GM12878 (cell line): ENCODE measurements around the gene KIAA0319L. TPM values are rescaled to one million over a fixed set of nuclear protein-coding genes. Genes with fewer than 3 reads are reported as not detected.

ENCODE experiments used
- ATAC-seq: fragments of 200-7000 bp; cut with Tn5 transposase; 3 replicates; pipeline ENCODE4 v1.9.1; 2020; ENCODE audit warnings: mild to moderate bottlenecking, moderate library complexity
- BruUV-seq: library from RNA; stranded (reverse); fragments of 400-500 nt; replicated peaks from 2 replicates; lab custom pipeline; 2021; lab: Mats Ljungman, UMichigan
- CTCF ChIA-PET: fragments of 300-600 bp; sonication (Branson Sonifier 250); formaldehyde crosslinking; extraction: SDS; loops from one replicate; lab custom pipeline; 2021; ENCODE audit warnings: inconsistent platforms; lab: Yijun Ruan, JAX
- POLR2A ChIA-PET: fragments of 350-600 bp; formaldehyde crosslinking; extraction: SDS; loops from one replicate; lab custom pipeline; 2021; ENCODE audit warnings: inconsistent platforms; lab: Charles Lee
- RAD21 ChIA-PET: fragments of 300-600 bp; sonication (Branson Sonifier 250); formaldehyde crosslinking; loops from one replicate; lab custom pipeline; 2023; ENCODE audit warnings: antibody characterized with exemption; ENCODE audit not compliant: unreplicated experiment; lab: Charles Lee
- SMC1A ChIA-PET: fragments of 300-600 bp; sonication (Branson Sonifier 250); formaldehyde crosslinking; loops from one replicate; lab custom pipeline; 2023; ENCODE audit not compliant: unreplicated experiment, uncharacterized antibody; lab: Charles Lee
- DNase-seq: peaks from one replicate; pipeline ENCODE4 v3.0.0-alpha.2; 2011; ENCODE audit warnings: low read depth, low spot score
- FAIRE-seq: peaks from 3 replicates; lab custom pipeline; 2011; peaks lifted over from hg19 to GRCh38; lab: Jason Lieb, UNC
- H2AFZ ChIP-seq: 2 replicates; pipeline ENCODE4 v1.6.0; 2011; ENCODE audit warnings: low read depth, low read length, control low read depth; ENCODE audit not compliant: control insufficient read depth
- H3K27ac ChIP-seq: 2 replicates; pipeline ENCODE4 v1.5.1; 2011; ENCODE audit warnings: control low read depth; ENCODE audit not compliant: control insufficient read depth, insufficient read depth
- H3K27me3 ChIP-seq, 2 experiments: replicated peaks in 1 of 2; 2 replicates each; pipeline versions ENCODE4 v1.6.0 to v1.6.1; 2011; ENCODE audit warnings: low read length in 1 of 2; ENCODE audit not compliant: control insufficient read depth in 2 of 2, insufficient read depth in 2 of 2
- H3K36me3 ChIP-seq, 2 experiments: 2 replicates each; pipeline ENCODE4 v1.5.1; 2011; ENCODE audit warnings: low read length in 1 of 2; ENCODE audit not compliant: control insufficient read depth in 2 of 2, insufficient read depth in 2 of 2
- H3K4me1 ChIP-seq: 2 replicates; pipeline ENCODE4 v1.6.1; 2011; ENCODE audit warnings: mild to moderate bottlenecking, low read length, moderate library complexity, mixed read lengths; ENCODE audit not compliant: control insufficient read depth, insufficient read depth
- H3K4me2 ChIP-seq: 2 replicates; pipeline ENCODE4 v1.6.0; 2011; ENCODE audit warnings: control low read depth; ENCODE audit not compliant: control insufficient read depth, insufficient read depth
- H3K4me3 ChIP-seq: fragments of 200-600 bp; sonication (generic); 2 replicates; pipeline ENCODE4 v1.5.1; 2016
- H3K79me2 ChIP-seq: 2 replicates; pipeline ENCODE4 v1.6.0; 2011; ENCODE audit warnings: low read length; ENCODE audit not compliant: control insufficient read depth, insufficient read depth
- H3K9ac ChIP-seq: 2 replicates; pipeline ENCODE4 v1.8.0; 2011; ENCODE audit warnings: low read length, control low read depth, mixed read lengths; ENCODE audit not compliant: control insufficient read depth, insufficient read depth
- H3K9me3 ChIP-seq: replicated peaks from 3 replicates; pipeline ENCODE4 v1.5.1; 2011; ENCODE audit warnings: mild to moderate bottlenecking, low read length; ENCODE audit not compliant: control insufficient read depth, insufficient read depth
- H4K20me1 ChIP-seq: 2 replicates; pipeline ENCODE4 v1.6.0; 2011; ENCODE audit not compliant: control insufficient read depth, insufficient read depth
- HDAC6 ChIP-seq: fragments of 200-600 bp; sonication (generic); IDR thresholded peaks from one replicate; pipeline ENCODE4 v1.8.0; 2017; ENCODE audit warnings: antibody characterized with exemption; ENCODE audit not compliant: unreplicated experiment
- HDGF ChIP-seq: fragments of 450-650 bp; IDR thresholded peaks from 2 replicates; pipeline ENCODE4 v1.6.1; 2016; ENCODE audit warnings: antibody characterized with exemption
- NFYA ChIP-seq: IDR thresholded peaks from 2 replicates; pipeline ENCODE4 v1.6.1; 2011; ENCODE audit warnings: low read depth, mild to moderate bottlenecking, low read length, improper control_type of control experiment, borderline replicate concordance
- WGBS: methylation state at CpG from one replicate; pipeline ENCODE4 v1.1.6; 2016; ENCODE audit warnings: low lambda C conversion rate; ENCODE audit not compliant: insufficient replicate concordance, insufficient coverage; ENCODE audit errors: missing lambda C conversion rate; 5-methylcytosine and 5-hydroxymethylcytosine counted together
- in situ Hi-C: fragments of 300-500 bp; cut with MboI; formaldehyde crosslinking; loops from 9 replicates; pipeline ENCODE4 v1.14.3; 2018; ENCODE audit warnings: mixed read lengths
- intact Hi-C: fragments of 100-400 bp; cut with micrococcal nuclease; formaldehyde crosslinking; loops from one replicate; pipeline ENCODE4 v1.14.2; 2022; ENCODE audit not compliant: unreplicated experiment
- polyA plus RNA-seq, 11 experiments: library from polyadenylated mRNA; depleted of rRNA in 4 of 11; unstranded in 6 of 11; stranded (reverse) in 5 of 11; fragments of >200 nt; fragmentation: Nextera tagmentation in 4 of 11; fragmentation: Illumina TruSeq in 1 of 11; extraction: Ambion mirVana in 4 of 11; extraction: Trizol in 1 of 11; gene quantifications; 1 replicate in 1 of 11; 2 replicates in 10 of 11; pipeline versions ENCODE4 v1.2.1 to v1.2.3, GENCODE V29; 2011 to 2016; ENCODE audit warnings: inconsistent platforms in 2 of 11, missing spikeins in 2 of 11, low read depth in 1 of 11
- total RNA-seq, 4 experiments: library from RNA; depleted of rRNA in 3 of 4; stranded (reverse); fragments of >200 nt in 3 of 4; fragmentation: Illumina TruSeq in 1 of 4; extraction: Trizol in 1 of 4; gene quantifications; 2 replicates each; pipeline versions ENCODE4 v1.2.1 to v1.2.3, GENCODE V29; 2013 to 2021
- TF ChIP-seq, protein P1 (sequence below): IDR thresholded peaks from 2 replicates; pipeline ENCODE4 v1.6.1; 2011; ENCODE audit warnings: low read depth, low read length, improper control_type of control experiment, borderline replicate concordance
- TF ChIP-seq, protein P2 (sequence below): IDR thresholded peaks from 2 replicates; pipeline ENCODE4 v1.6.1; 2011; ENCODE audit warnings: borderline replicate concordance, low read depth, mild to moderate bottlenecking, moderate library complexity, mixed read lengths, low read length; ENCODE audit not compliant: insufficient read depth; ENCODE audit errors: extremely low read length

KIAA0319L gene
- total and polyA plus RNA-seq, 10 of the 15 experiments (the other 5 are each of a cell fraction or from before 2014, with no cell fraction given): 2.6 to 57.8 (median 25.4) TPM

DNA sequence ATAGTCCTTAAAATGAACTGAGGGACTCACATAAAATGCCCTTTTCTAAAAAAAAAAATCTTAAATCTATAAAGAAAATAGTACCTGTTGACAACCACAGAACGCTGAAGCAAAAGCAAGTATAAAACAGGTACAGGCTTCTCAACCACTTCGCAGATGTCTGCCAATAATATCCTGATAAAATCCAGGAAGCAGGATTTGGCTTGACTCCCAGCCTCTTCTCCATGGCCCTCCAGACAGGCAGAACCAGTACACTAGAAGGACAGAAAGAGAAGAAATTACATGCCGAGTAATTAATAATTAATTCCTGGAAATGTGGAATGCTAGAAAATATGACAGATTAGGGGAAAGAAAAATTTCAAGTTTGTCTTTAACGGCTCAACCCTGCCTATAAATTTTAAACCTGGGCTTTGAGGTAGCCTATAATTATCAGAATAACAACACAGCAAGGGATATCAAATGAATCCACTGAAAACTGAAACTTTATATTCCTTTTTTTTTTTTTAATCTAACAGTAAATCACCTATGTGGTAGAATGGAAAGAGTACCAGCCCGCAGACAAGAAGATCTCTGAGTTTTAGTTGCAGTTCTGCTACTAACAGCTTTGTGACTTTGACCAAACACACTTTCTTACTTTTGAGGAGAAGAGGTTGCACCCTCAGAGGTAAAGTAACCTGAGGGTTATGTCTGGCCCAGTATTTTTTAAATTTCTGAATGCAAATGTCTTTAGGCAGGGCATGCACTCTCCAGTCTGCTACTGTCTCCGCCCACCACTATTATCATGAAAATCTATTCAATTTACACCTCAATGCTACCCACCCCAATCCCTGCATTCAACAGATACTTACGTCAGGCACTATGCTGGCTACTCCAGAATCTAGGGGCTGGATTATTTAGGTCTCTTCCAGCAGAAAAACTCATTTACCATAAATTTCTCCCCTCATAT, 2.7 kb downstream of the KIAA0319L start (continued):
- TF ChIP-seq NFYA: no peak
- TF ChIP-seq, protein P1, sequence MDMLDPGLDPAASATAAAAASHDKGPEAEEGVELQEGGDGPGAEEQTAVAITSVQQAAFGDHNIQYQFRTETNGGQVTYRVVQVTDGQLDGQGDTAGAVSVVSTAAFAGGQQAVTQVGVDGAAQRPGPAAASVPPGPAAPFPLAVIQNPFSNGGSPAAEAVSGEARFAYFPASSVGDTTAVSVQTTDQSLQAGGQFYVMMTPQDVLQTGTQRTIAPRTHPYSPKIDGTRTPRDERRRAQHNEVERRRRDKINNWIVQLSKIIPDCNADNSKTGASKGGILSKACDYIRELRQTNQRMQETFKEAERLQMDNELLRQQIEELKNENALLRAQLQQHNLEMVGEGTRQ: no peak

DNA sequence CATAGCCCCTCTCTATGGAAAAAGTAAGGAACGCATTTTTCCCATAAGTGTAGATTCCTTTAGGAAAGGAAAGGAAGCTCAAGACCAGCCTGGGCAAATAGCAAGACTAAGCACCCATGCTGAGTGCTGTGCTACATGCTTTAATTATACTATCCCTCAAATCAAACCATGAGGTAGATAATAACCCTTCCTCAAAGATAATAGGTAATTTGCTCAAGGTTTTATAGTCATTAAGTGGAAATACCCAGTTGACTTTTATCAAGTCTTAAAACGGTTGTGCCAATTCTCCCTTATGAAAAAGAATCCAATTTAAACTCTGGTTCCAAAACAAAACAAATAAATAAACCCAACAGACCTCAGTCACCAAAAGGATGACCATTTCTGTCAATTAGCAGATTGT, 3.4 kb downstream of the KIAA0319L start:
- no peak for FAIRE-seq
- SMC1A ChIA-PET: interaction anchor here (7.2 kb wide), 1 partner anchor 102 kb away, joined by 67 read pairs; no protein-coding TSS in a partner anchor
- CTCF ChIA-PET: interaction anchor here (1.0 to 6.5 kb wide), 2 partner anchors 103 to 162 kb away, joined by 4 to 95 read pairs; no protein-coding TSS in a partner anchor
- peaks cover 10% of the 10 kb centered on the region for H3K4me1 ChIP-seq
- no peaks in the 10 kb centered on the region for H3K27me3 ChIP-seq
- H3K4me3 ChIP-seq: no peak overlapping the region
- in situ Hi-C loops (no loop called here), intact Hi-C loops (no loop called here)
- no peak overlapping the region for H3K4me2 ChIP-seq
- TF ChIP-seq HDAC6 (no peak), HDGF (no peak)
- TF ChIP-seq, protein P2, sequence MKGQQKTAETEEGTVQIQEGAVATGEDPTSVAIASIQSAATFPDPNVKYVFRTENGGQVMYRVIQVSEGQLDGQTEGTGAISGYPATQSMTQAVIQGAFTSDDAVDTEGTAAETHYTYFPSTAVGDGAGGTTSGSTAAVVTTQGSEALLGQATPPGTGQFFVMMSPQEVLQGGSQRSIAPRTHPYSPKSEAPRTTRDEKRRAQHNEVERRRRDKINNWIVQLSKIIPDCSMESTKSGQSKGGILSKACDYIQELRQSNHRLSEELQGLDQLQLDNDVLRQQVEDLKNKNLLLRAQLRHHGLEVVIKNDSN: no peak
- no peak overlapping the region for H3K27ac ChIP-seq
- H2AFZ ChIP-seq: no peak overlapping the region
- no peaks in the 10 kb centered on the region for H3K9me3 ChIP-seq
- no peaks in the 10 kb centered on the region for H4K20me1 ChIP-seq
- no peak overlapping the region for H3K9ac ChIP-seq
- DNase-seq: no peak
- H3K36me3 ChIP-seq: peaks cover 0 to 5% of the 10 kb centered on the region in 2 experiments; a peak in 3 of 4 replicates
- 94% methylated on average over 2 of the region's 2 CpGs for WGBS
- POLR2A ChIA-PET: no interaction called here
- RAD21 ChIA-PET: interaction anchor here (1.4 kb wide), 1 partner anchor 103 kb away, joined by 4 read pairs; no protein-coding TSS in a partner anchor
- BruUV-seq: no TSS peak
- peaks cover 46% of the 10 kb centered on the region for H3K79me2 ChIP-seq
- no peak for ATAC-seq
